Loucy (cell line): Measurements from ENCODE around the gene VSTM2B.

Source experiments
- H2AFZ ChIP-seq: fragments of 200-600 bp; sonication (generic); 2 replicates; pipeline ENCODE4 v1.6.0; 2016; ENCODE audit warnings: antibody characterized with exemption, mild to moderate bottlenecking, low read length, moderate library complexity
- H3F3A ChIP-seq: fragments of 200-600 bp; 2 replicates; pipeline ENCODE4 v1.6.0; 2016; ENCODE audit warnings: antibody characterized with exemption, low read depth, mild to moderate bottlenecking
- H3K27me3 ChIP-seq: fragments of 200-600 bp; sonication (generic); 2 replicates; pipeline ENCODE4 v1.6.1; 2014; ENCODE audit warnings: low read length, mild to moderate bottlenecking; ENCODE audit not compliant: insufficient read depth, poor library complexity, severe bottlenecking
- H3K36me3 ChIP-seq: fragments of 200-600 bp; sonication (generic); 2 replicates; pipeline ENCODE4 v1.6.1; 2016; ENCODE audit warnings: low read length; ENCODE audit not compliant: insufficient read depth
- H3K4me1 ChIP-seq: fragments of 200-600 bp; sonication (generic); 2 replicates; pipeline ENCODE4 v1.5.1; 2014; ENCODE audit warnings: low read length, mild to moderate bottlenecking; ENCODE audit not compliant: insufficient read depth, poor library complexity, severe bottlenecking
- H3K4me2 ChIP-seq: fragments of 200-600 bp; sonication (generic); 2 replicates; pipeline ENCODE4 v1.6.0; 2014; ENCODE audit warnings: antibody characterized with exemption, low read length, low read depth, mild to moderate bottlenecking; ENCODE audit not compliant: poor library complexity, severe bottlenecking
- H3K4me3 ChIP-seq: fragments of 200-600 bp; sonication (generic); 2 replicates; pipeline ENCODE4 v1.5.1; 2014; ENCODE audit warnings: low read length, mild to moderate bottlenecking, mixed read lengths; ENCODE audit not compliant: poor library complexity, severe bottlenecking
- H3K79me2 ChIP-seq: fragments of 200-600 bp; sonication (generic); 2 replicates; pipeline ENCODE4 v1.6.1; 2014; ENCODE audit warnings: low read length; ENCODE audit not compliant: insufficient read depth
- H3K9ac ChIP-seq: fragments of 200-600 bp; sonication (generic); 2 replicates; pipeline ENCODE4 v1.6.0; 2014; ENCODE audit warnings: mild to moderate bottlenecking, low read depth, low read length, moderate library complexity; ENCODE audit not compliant: poor library complexity, severe bottlenecking
- H3K9me2 ChIP-seq: fragments of 200-600 bp; sonication (generic); replicated peaks from 2 replicates; pipeline ENCODE4 v1.6.1; 2016; ENCODE audit warnings: low read depth, low read length, mixed read lengths
- H3K9me3 ChIP-seq: fragments of 200-600 bp; sonication (generic); 2 replicates; pipeline ENCODE4 v1.6.1; 2014; ENCODE audit warnings: mild to moderate bottlenecking, antibody characterized with exemption, low read length, low read depth; ENCODE audit not compliant: insufficient read depth
- H4K20me1 ChIP-seq: fragments of 200-600 bp; sonication (generic); 2 replicates; pipeline ENCODE4 v1.6.0; 2014; ENCODE audit warnings: antibody characterized with exemption, low read length, mild to moderate bottlenecking; ENCODE audit not compliant: insufficient read depth, poor library complexity, severe bottlenecking
- CTCF ChIP-seq: fragments of 200-600 bp; sonication (generic); conservative IDR thresholded peaks from 2 replicates; pipeline ENCODE4 v1.5.1; 2014; ENCODE audit warnings: mild to moderate bottlenecking, antibody characterized with exemption, low read length
- EZH2phosphoT487 ChIP-seq: fragments of 200-600 bp; IDR thresholded peaks from 2 replicates; pipeline ENCODE4 v1.6.1; 2018; ENCODE audit warnings: antibody characterized with exemption, mild to moderate bottlenecking, moderate library complexity, borderline replicate concordance

Gene VSTM2B

GRCh38 chr19:29504454-29504853, 21.3 kb upstream of the VSTM2B start:
- Histone ChIP-seq H3K9me2 (no peaks in the 10 kb centered on the region), H3K36me3 (no peaks in the 10 kb centered on the region), H3K9me3 (peaks cover 13% of the 10 kb centered on the region; the same call in 1 of the 2 replicates), H3K4me1 (no peaks in the 10 kb centered on the region), H3K27me3 (no peaks in the 10 kb centered on the region), H2AFZ (no peak overlapping the region), H4K20me1 (no peaks in the 10 kb centered on the region), H3K79me2 (no peaks in the 10 kb centered on the region), H3K9ac (no peak overlapping the region), H3F3A (no peaks in the 10 kb centered on the region), H3K4me2 (no peak overlapping the region), H3K4me3 (no peak overlapping the region)
- TF ChIP-seq CTCF = no peak
- TF ChIP-seq EZH2phosphoT487 = no peak

- no peak overlapping the region for H3K4me2 ChIP-seq
- H3K36me3 ChIP-seq = no peaks in the 10 kb centered on the region
- H3F3A ChIP-seq = no peaks in the 10 kb centered on the region
- no peak overlapping the region for H2AFZ ChIP-seq
- H3K4me3 ChIP-seq = no peak overlapping the region
- H4K20me1 ChIP-seq = no peaks in the 10 kb centered on the region
- TF ChIP-seq CTCF (no peak), EZH2phosphoT487 (no peak)
- H3K27me3 ChIP-seq = no peaks in the 10 kb centered on the region
- peaks cover 13% of the 10 kb centered on the region; the same call in 1 of the 2 replicates for H3K9me3 ChIP-seq
- no peaks in the 10 kb centered on the region for H3K4me1 ChIP-seq
- no peaks in the 10 kb centered on the region for H3K9me2 ChIP-seq
- H3K9ac ChIP-seq = no peak overlapping the region
- no peaks in the 10 kb centered on the region for H3K79me2 ChIP-seq
Observed at GRCh38 chr19:29505097-29505824, 20.5 kb upstream of the VSTM2B start.

- no peaks in the 10 kb centered on the region for H3K36me3 ChIP-seq
- no peaks in the 10 kb centered on the region for H3K4me1 ChIP-seq
- no peak overlapping the region for H2AFZ ChIP-seq
- H3K9ac ChIP-seq = no peak overlapping the region
- no peaks in the 10 kb centered on the region for H3K27me3 ChIP-seq
- peaks cover 17% of the 10 kb centered on the region; the same call in 1 of the 2 replicates for H3K9me3 ChIP-seq
- no peaks in the 10 kb centered on the region for H3K9me2 ChIP-seq
- H3F3A ChIP-seq = no peaks in the 10 kb centered on the region
- TF ChIP-seq CTCF (no peak), EZH2phosphoT487 (no peak)
- no peak overlapping the region for H3K4me3 ChIP-seq
- H3K4me2 ChIP-seq = no peak overlapping the region
- no peaks in the 10 kb centered on the region for H4K20me1 ChIP-seq
- no peaks in the 10 kb centered on the region for H3K79me2 ChIP-seq
Observed at GRCh38 chr19:29506619-29506911, 19.2 kb upstream of the VSTM2B start.
